ENCODE measurements around the gene CITED4.

DNA sequence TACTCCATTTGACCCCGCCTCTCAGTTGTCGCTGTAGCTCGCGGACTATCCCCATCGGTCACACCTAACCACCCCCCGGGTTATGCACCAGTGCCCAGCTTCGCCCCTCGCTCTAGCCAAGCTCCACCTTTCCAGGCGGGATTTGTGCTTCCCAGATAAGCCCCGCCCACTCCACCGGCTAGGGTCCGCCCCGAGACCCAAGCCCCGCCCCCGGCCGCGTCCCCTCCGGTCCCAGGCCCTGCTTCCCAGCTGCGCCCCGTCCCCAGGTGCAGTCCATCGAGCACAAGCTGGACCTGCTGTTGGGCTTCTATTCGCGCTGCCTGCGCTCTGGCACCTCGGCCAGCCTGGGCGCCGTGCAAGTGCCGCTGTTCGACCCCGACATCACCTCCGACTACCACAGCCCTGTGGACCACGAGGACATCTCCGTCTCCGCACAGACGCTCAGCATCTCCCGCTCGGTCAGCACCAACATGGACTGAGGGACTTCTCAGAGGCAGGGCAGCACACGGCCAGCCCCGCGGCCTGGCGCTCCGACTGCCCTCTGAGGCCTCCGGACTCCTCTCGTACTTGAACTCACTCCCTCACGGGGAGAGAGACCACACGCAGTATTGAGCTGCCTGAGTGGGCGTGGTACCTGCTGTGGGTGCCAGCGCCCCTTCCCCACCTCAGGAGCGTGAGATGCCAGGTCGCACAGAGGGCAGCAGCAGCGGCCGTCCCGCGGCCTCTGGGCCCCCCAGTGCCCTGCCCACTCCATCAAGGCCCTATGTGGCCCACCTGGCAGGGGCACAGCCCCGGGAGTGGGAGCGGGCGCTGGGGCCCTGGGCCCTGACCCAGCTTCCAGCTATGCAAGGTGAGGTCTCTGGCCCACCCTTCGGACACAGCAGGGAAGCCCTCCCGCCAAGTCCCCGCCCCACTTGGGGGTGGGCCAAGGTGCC, 23.9 kb downstream of the CITED4 start:
- no peak for TF ChIP-seq GLIS3 (CRISPR knock-in tag; IDR thresholded peaks at IDR 0.05)
- TF ChIP-seq, protein P1, sequence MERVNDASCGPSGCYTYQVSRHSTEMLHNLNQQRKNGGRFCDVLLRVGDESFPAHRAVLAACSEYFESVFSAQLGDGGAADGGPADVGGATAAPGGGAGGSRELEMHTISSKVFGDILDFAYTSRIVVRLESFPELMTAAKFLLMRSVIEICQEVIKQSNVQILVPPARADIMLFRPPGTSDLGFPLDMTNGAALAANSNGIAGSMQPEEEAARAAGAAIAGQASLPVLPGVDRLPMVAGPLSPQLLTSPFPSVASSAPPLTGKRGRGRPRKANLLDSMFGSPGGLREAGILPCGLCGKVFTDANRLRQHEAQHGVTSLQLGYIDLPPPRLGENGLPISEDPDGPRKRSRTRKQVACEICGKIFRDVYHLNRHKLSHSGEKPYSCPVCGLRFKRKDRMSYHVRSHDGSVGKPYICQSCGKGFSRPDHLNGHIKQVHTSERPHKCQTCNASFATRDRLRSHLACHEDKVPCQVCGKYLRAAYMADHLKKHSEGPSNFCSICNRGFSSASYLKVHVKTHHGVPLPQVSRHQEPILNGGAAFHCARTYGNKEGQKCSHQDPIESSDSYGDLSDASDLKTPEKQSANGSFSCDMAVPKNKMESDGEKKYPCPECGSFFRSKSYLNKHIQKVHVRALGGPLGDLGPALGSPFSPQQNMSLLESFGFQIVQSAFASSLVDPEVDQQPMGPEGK (CRISPR knock-in tag; IDR thresholded peaks at IDR 0.05; ENCODE audit: borderline replicate concordance): no peak
- no peak for TF ChIP-seq OSR1 (CRISPR knock-in tag; IDR thresholded peaks at IDR 0.05)
- TF ChIP-seq, protein P2, sequence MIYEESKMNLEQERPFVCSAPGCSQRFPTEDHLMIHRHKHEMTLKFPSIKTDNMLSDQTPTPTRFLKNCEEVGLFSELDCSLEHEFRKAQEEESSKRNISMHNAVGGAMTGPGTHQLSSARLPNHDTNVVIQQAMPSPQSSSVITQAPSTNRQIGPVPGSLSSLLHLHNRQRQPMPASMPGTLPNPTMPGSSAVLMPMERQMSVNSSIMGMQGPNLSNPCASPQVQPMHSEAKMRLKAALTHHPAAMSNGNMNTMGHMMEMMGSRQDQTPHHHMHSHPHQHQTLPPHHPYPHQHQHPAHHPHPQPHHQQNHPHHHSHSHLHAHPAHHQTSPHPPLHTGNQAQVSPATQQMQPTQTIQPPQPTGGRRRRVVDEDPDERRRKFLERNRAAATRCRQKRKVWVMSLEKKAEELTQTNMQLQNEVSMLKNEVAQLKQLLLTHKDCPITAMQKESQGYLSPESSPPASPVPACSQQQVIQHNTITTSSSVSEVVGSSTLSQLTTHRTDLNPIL (CRISPR knock-in tag; IDR thresholded peaks at IDR 0.05; ENCODE audit: low read depth): no peak
- TF ChIP-seq, protein P3, sequence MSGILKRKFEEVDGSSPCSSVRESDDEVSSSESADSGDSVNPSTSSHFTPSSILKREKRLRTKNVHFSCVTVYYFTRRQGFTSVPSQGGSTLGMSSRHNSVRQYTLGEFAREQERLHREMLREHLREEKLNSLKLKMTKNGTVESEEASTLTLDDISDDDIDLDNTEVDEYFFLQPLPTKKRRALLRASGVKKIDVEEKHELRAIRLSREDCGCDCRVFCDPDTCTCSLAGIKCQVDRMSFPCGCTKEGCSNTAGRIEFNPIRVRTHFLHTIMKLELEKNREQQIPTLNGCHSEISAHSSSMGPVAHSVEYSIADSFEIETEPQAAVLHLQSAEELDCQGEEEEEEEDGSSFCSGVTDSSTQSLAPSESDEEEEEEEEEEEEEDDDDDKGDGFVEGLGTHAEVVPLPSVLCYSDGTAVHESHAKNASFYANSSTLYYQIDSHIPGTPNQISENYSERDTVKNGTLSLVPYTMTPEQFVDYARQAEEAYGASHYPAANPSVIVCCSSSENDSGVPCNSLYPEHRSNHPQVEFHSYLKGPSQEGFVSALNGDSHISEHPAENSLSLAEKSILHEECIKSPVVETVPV (CRISPR knock-in tag; IDR thresholded peaks at IDR 0.05): no peak
- TF ChIP-seq POU6F1 (CRISPR knock-in tag; IDR thresholded peaks at IDR 0.05; ENCODE audit: borderline replicate concordance, low read depth): no peak
- no peak for TF ChIP-seq ZNF8 (CRISPR knock-in tag; IDR thresholded peaks at IDR 0.05)
- TF ChIP-seq TOX (CRISPR knock-in tag; IDR thresholded peaks at IDR 0.05; ENCODE audit: borderline replicate concordance): no peak
